ENCODE measurements around the gene TNP1. TPM values are rescaled to one million over a fixed set of nuclear protein-coding genes. Genes with fewer than 3 reads are reported as not detected.

Gene TNP1
- total RNA-seq, 1 experiment from 2014 or later: not detected

DNA sequence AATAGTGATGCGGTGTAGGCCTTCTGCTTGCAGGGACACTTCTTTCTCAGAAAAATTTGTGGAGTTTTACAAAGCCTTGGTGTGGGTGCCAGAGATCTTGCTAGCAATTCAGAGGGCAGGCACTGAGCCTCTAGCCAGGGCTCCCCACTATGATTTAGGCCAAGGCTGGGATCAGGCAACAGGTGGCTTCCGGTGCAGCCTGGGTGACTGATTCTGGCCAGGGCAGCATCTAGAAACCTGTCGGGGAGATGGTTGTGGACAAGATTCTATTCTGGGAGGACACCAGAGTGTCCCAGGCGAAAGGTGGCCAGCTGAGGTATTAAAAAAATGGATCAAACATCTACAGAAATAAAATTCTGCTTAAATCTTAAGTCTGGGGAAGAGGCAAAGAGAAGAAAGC is 21.5 kb upstream of the TNP1 start:
- H3K27me3 Mint-ChIP-seq (ENCODE audit: insufficient read depth, unreplicated experiment): no peaks in the 10 kb centered on the region
- DNase-seq (ENCODE audit: unreplicated experiment): no peak
- ChIA-PET CTCF (no interaction called here), POLR2A (no interaction called here)
- no peaks in the 10 kb centered on the region for H3K4me1 Mint-ChIP-seq (ENCODE audit: insufficient read depth, unreplicated experiment)
- intact Hi-C loops (cut with micrococcal nuclease): no loop called here
- H3K36me3 Mint-ChIP-seq (ENCODE audit: insufficient read depth, unreplicated experiment): peaks cover 6% of the 10 kb centered on the region
- no peak overlapping the region for H3K27ac Mint-ChIP-seq (ENCODE audit: low read depth, unreplicated experiment)
- H3K4me3 Mint-ChIP-seq (ENCODE audit: unreplicated experiment): no peak overlapping the region
- H3K9me3 Mint-ChIP-seq (ENCODE audit: unreplicated experiment): peaks cover 6% of the 10 kb centered on the region
- BruUV-seq (replicated peaks): no TSS peak
- TF ChIP-seq, protein P1, sequence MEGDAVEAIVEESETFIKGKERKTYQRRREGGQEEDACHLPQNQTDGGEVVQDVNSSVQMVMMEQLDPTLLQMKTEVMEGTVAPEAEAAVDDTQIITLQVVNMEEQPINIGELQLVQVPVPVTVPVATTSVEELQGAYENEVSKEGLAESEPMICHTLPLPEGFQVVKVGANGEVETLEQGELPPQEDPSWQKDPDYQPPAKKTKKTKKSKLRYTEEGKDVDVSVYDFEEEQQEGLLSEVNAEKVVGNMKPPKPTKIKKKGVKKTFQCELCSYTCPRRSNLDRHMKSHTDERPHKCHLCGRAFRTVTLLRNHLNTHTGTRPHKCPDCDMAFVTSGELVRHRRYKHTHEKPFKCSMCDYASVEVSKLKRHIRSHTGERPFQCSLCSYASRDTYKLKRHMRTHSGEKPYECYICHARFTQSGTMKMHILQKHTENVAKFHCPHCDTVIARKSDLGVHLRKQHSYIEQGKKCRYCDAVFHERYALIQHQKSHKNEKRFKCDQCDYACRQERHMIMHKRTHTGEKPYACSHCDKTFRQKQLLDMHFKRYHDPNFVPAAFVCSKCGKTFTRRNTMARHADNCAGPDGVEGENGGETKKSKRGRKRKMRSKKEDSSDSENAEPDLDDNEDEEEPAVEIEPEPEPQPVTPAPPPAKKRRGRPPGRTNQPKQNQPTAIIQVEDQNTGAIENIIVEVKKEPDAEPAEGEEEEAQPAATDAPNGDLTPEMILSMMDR (IDR thresholded peaks at IDR 0.05; ENCODE audit: unreplicated experiment): no peak

DNA sequence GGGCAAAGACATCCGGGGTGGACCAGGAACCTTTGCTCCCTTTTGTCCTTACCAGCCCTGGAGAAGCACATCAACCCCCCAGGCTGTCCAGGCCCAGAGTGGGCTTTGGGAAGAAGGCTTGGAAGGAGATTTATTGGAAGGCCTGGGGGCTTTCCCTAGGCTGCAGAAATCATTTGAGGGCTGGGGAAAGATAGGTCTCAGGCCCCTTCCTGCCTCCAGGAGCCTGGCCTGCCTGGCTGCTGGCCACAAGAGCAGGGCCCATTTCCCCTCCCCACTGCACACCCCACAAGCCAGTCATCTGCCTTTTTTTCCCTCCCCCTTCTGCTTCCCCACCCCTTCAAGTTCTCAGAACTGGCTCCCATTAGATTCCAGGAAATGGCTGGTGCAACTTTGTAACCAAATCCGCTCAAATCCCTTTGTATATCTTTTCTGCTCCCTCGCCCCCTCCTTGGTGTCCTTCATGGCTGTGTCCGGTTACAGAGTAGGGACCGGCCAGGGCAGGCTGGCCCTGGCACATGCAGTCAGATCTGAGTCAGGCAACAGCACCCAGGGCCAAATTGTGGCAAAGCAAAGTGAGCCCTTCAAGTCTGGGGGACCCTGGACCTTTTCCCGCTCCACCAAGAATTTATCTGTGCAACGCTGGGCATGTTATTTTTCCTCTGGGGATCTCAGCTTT is 20.8 kb upstream of the TNP1 start:
- Mint-ChIP-seq H3K4me3 (ENCODE audit: unreplicated experiment) (no peak overlapping the region), H3K27ac (ENCODE audit: low read depth, unreplicated experiment) (no peak overlapping the region), H3K27me3 (ENCODE audit: insufficient read depth, unreplicated experiment) (no peaks in the 10 kb centered on the region), H3K9me3 (ENCODE audit: unreplicated experiment) (no peaks in the 10 kb centered on the region), H3K36me3 (ENCODE audit: insufficient read depth, unreplicated experiment) (peaks cover 6% of the 10 kb centered on the region), H3K4me1 (ENCODE audit: insufficient read depth, unreplicated experiment) (no peaks in the 10 kb centered on the region)
- intact Hi-C loops (cut with micrococcal nuclease): no loop called here
- peak; percentile 33 for DNase-seq (ENCODE audit: unreplicated experiment)
- CTCF ChIA-PET: no interaction called here
- POLR2A ChIA-PET: no interaction called here
- TF ChIP-seq, protein P1 (IDR thresholded peaks at IDR 0.05; ENCODE audit: unreplicated experiment): no peak
- BruUV-seq (replicated peaks): no TSS peak

DNA sequence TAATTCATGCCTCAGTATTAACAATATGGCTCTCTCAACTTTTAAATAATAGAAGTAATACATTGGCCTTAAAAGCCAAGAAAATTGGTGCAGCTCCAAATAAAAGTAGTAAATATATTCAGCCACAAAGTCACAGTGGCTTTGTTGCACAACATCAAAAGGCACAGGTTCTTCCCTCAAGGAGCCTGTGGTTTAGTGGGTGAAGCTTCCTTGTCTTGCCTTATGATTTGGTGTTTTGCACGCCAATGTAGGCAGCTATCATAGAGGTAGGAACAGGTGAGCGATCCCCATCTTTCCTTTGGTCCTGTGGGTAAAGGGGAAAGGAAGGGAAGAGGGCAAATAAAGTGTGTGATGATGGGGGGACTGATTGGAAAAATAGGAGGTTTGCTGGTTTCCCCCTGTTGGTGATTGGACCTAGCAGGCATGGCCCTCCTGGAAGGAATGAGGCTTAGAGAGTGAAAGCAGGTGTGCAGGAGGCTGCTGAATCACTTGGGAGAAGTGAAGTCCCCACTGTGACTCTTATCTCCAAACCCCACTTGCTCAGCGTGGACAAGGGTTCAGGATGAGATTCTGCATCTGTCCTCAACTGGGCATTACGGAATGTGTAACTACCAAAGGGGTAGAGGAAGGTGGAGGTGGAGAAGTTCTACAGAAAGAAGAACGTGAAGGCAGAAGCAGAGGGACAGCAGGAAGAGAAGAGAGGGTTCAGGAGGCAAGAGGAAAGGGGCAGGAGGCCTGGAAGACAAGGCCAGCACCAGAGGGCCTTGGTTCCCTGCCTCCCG is 20.1 kb upstream of the TNP1 start:
- intact Hi-C loops (cut with micrococcal nuclease): no loop called here
- no peaks in the 10 kb centered on the region for H3K27me3 Mint-ChIP-seq (ENCODE audit: insufficient read depth, unreplicated experiment)
- TF ChIP-seq, protein P1 (IDR thresholded peaks at IDR 0.05; ENCODE audit: unreplicated experiment): no peak
- DNase-seq (ENCODE audit: unreplicated experiment): no peak
- peaks cover 6% of the 10 kb centered on the region for H3K36me3 Mint-ChIP-seq (ENCODE audit: insufficient read depth, unreplicated experiment)
- ChIA-PET POLR2A (no interaction called here), CTCF (interaction anchor here (0.6 kb wide), 1 partner anchor 77 kb away, joined by 3 read pairs; no protein-coding TSS in a partner anchor)
- H3K27ac Mint-ChIP-seq (ENCODE audit: low read depth, unreplicated experiment): no peak overlapping the region
- no peak overlapping the region for H3K4me3 Mint-ChIP-seq (ENCODE audit: unreplicated experiment)
- H3K4me1 Mint-ChIP-seq (ENCODE audit: insufficient read depth, unreplicated experiment): no peaks in the 10 kb centered on the region
- no TSS peak for BruUV-seq (replicated peaks)
- H3K9me3 Mint-ChIP-seq (ENCODE audit: unreplicated experiment): no peaks in the 10 kb centered on the region

DNA sequence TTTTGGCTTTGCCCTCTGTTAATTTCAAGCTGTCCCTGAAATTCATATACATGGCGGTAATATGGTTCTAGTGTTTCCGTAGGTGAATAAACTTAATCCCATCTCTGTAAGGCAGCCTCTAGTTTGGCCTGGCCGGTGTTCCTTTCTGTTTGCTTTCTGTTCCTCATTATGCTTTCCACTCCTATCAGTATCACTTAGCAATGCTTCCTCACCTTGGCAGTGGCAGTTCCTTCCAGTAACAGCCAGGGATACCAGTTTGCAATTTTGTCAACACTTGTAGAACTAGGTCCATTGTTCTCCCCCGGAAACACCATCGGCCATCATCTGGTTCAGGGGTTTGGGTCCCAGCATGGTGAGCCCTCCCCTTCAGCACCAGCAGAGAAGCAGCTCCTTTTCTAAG is 18.2 kb upstream of the TNP1 start:
- TF ChIP-seq, protein P1 (IDR thresholded peaks at IDR 0.05; ENCODE audit: unreplicated experiment): no peak
- CTCF ChIA-PET: interaction anchor here (0.5 kb wide), 1 partner anchor 12 kb away, joined by 4 read pairs; no protein-coding TSS in a partner anchor
- Mint-ChIP-seq H3K27ac (ENCODE audit: low read depth, unreplicated experiment) (no peak overlapping the region), H3K36me3 (ENCODE audit: insufficient read depth, unreplicated experiment) (peaks cover 6% of the 10 kb centered on the region), H3K4me1 (ENCODE audit: insufficient read depth, unreplicated experiment) (no peaks in the 10 kb centered on the region), H3K27me3 (ENCODE audit: insufficient read depth, unreplicated experiment) (no peaks in the 10 kb centered on the region), H3K9me3 (ENCODE audit: unreplicated experiment) (no peaks in the 10 kb centered on the region), H3K4me3 (ENCODE audit: unreplicated experiment) (no peak overlapping the region)
- DNase-seq (ENCODE audit: unreplicated experiment): no peak
- POLR2A ChIA-PET: no interaction called here
- intact Hi-C loops (cut with micrococcal nuclease): no loop called here
- BruUV-seq (replicated peaks): no TSS peak

Measured in MCF 10A (cell line).